Liver (tissue), 9 donors: ENCODE data around the gene TDO2. TPM values are rescaled to one million over a fixed set of nuclear protein-coding genes. Genes with fewer than 3 reads are reported as not detected.
A peak's percentile ranks its signal among the peaks of the same experiment; 100 is the strongest.

Experiments used
- DNase-seq: peaks from one replicate; pipeline ENCODE4 v3.0.0-alpha.2; 2017; ENCODE audit warnings: low spot score
- H3K27ac ChIP-seq, 2 donors: one replicate each; pipeline ENCODE4 v1.7.0; 2013; ENCODE audit warnings: inconsistent platforms in 2 of 2, low read length in 2 of 2, control low read depth in 1 of 2, low read depth in 1 of 2, mild to moderate bottlenecking in 1 of 2
- H3K27me3 ChIP-seq, 4 donors: one replicate each; pipeline versions ENCODE4 v1.6.1 to v1.7.0; 2013; ENCODE audit warnings: low read length in 3 of 4, inconsistent platforms in 1 of 4, mild to moderate bottlenecking in 1 of 4, moderate library complexity in 1 of 4; ENCODE audit not compliant: control insufficient read depth in 4 of 4, insufficient read depth in 4 of 4
- H3K36me3 ChIP-seq, 4 donors: one replicate each; pipeline versions ENCODE4 v1.6.1 to v1.7.0; 2013; ENCODE audit warnings: low read length in 3 of 4, mild to moderate bottlenecking in 3 of 4, low read depth in 1 of 4, moderate library complexity in 1 of 4; ENCODE audit not compliant: control insufficient read depth in 4 of 4, insufficient read depth in 3 of 4
- H3K4me1 ChIP-seq, 4 donors: one replicate each; pipeline versions ENCODE4 v1.6.1 to v1.7.0; 2013; ENCODE audit warnings: low read length in 3 of 4, mild to moderate bottlenecking in 3 of 4, moderate library complexity in 1 of 4; ENCODE audit not compliant: control insufficient read depth in 4 of 4, insufficient read depth in 4 of 4
- H3K4me3 ChIP-seq, 3 donors: one replicate each; pipeline versions ENCODE4 v1.6.1 to v1.7.0; 2013; ENCODE audit warnings: low read length in 3 of 3, control low read depth in 1 of 3, low read depth in 1 of 3, mild to moderate bottlenecking in 1 of 3
- H3K9ac ChIP-seq, 2 donors: one replicate each; pipeline ENCODE4 v1.7.0; 2013; ENCODE audit warnings: low read length in 2 of 2, mild to moderate bottlenecking in 2 of 2, moderate library complexity in 2 of 2, control low read depth in 1 of 2, low read depth in 1 of 2
- H3K9me3 ChIP-seq, 4 donors: one replicate each; pipeline versions ENCODE4 v1.6.1 to v1.7.0; 2013; ENCODE audit warnings: low read length in 3 of 4; ENCODE audit not compliant: control insufficient read depth in 4 of 4
- ATF3 ChIP-seq: IDR thresholded peaks from 2 replicates; pipeline ENCODE4 v1.6.1; 2016; ENCODE audit warnings: antibody characterized with exemption
- CTCF ChIP-seq: fragments of 150-350 bp; IDR thresholded peaks from 2 replicates; pipeline ENCODE4 v1.5.1; 2017; ENCODE audit warnings: improper control_type of control experiment, low read depth, low read length; ENCODE audit not compliant: missing input control
- EGR1 ChIP-seq, 2 donors: IDR thresholded peaks; 2 replicates each; pipeline ENCODE4 v1.6.1; 2016 to 2018; ENCODE audit warnings: antibody characterized with exemption in 2 of 2, low read depth in 2 of 2
- FOXA1 ChIP-seq: IDR thresholded peaks from 2 replicates; pipeline ENCODE4 v1.6.1; 2016; ENCODE audit warnings: antibody characterized with exemption
- FOXA2 ChIP-seq: IDR thresholded peaks from 2 replicates; pipeline ENCODE4 v1.6.1; 2016; ENCODE audit warnings: antibody characterized with exemption
- GABPA ChIP-seq, 2 donors: IDR thresholded peaks in 1 of 2; conservative IDR thresholded peaks in 1 of 2; 2 replicates each; pipeline ENCODE4 v1.6.1; 2016; ENCODE audit warnings: antibody characterized with exemption in 2 of 2, mild to moderate bottlenecking in 1 of 2, moderate library complexity in 1 of 2
- HNF4A ChIP-seq, 2 donors: conservative IDR thresholded peaks; 2 replicates each; pipeline ENCODE4 v1.6.1; 2016; ENCODE audit warnings: antibody characterized with exemption in 2 of 2, mild to moderate bottlenecking in 2 of 2
- HNF4G ChIP-seq: IDR thresholded peaks from 2 replicates; pipeline ENCODE4 v1.6.1; 2016; ENCODE audit warnings: antibody characterized with exemption
- JUND ChIP-seq, 2 donors: IDR thresholded peaks; 2 replicates each; pipeline ENCODE4 v1.6.1; 2016; ENCODE audit warnings: antibody characterized with exemption in 2 of 2
- MAX ChIP-seq: IDR thresholded peaks from 2 replicates; pipeline ENCODE4 v1.6.1; 2016; ENCODE audit warnings: antibody characterized with exemption
- NR2F2 ChIP-seq: IDR thresholded peaks from 2 replicates; pipeline ENCODE4 v1.6.1; 2016; ENCODE audit warnings: antibody characterized with exemption
- RAD21 ChIP-seq, 2 donors: IDR thresholded peaks; 2 replicates each; pipeline ENCODE4 v1.6.1; 2016; ENCODE audit warnings: antibody characterized with exemption in 2 of 2, mild to moderate bottlenecking in 2 of 2
- RXRA ChIP-seq, 2 donors: IDR thresholded peaks; 2 replicates each; pipeline ENCODE4 v1.6.1; 2017 to 2018; ENCODE audit warnings: antibody characterized with exemption in 2 of 2, mild to moderate bottlenecking in 1 of 2
- SP1 ChIP-seq: IDR thresholded peaks from 2 replicates; pipeline ENCODE4 v1.6.1; 2018; ENCODE audit warnings: antibody characterized with exemption, mild to moderate bottlenecking
- TAF1 ChIP-seq: conservative IDR thresholded peaks from 2 replicates; pipeline ENCODE4 v1.6.1; 2016; ENCODE audit warnings: antibody characterized with exemption, mild to moderate bottlenecking
- YY1 ChIP-seq: IDR thresholded peaks from 2 replicates; pipeline ENCODE4 v1.6.1; 2016; ENCODE audit warnings: antibody characterized with exemption, mild to moderate bottlenecking
- WGBS: extraction: QIAGEN DNeasy Blood & Tissue Kit; methylation state at CpG from one replicate; pipeline ENCODE4 v1.1.7; 2013; 5-methylcytosine and 5-hydroxymethylcytosine counted together
- polyA plus RNA-seq, 2 donors: library from polyadenylated mRNA; stranded (reverse) in 1 of 2; unstranded in 1 of 2; fragments of 200-250 nt in 1 of 2; fragments of >200 nt in 1 of 2; fragmentation: Nextera tagmentation in 1 of 2; extraction: Ambion mirVana in 1 of 2; gene quantifications; one replicate each; pipeline versions ENCODE4 v1.2.1 to v1.2.3, GENCODE V29; 2013 to 2015
- total RNA-seq, 2 donors: library from RNA; depleted of rRNA; stranded (reverse); fragments of >200 nt; gene quantifications; one replicate each; pipeline ENCODE4 v1.2.3, GENCODE V29; 2014
- TF ChIP-seq, protein P1 (sequence below): IDR thresholded peaks from 2 replicates; pipeline ENCODE4 v1.6.1; 2016; ENCODE audit warnings: antibody characterized with exemption
- TF ChIP-seq, protein P2 (sequence below): IDR thresholded peaks from 2 replicates; pipeline ENCODE4 v1.6.1; 2016; ENCODE audit warnings: antibody characterized with exemption, mild to moderate bottlenecking
- donor health status: healthy.
- donor health status: healthy.
- donor health status: healthy.
- donor health status: healthy.
- donor health status: healthy.

The TDO2 gene
- total and polyA plus RNA-seq, 4 donors = 163 to 1,057 (median 533) TPM

DNA sequence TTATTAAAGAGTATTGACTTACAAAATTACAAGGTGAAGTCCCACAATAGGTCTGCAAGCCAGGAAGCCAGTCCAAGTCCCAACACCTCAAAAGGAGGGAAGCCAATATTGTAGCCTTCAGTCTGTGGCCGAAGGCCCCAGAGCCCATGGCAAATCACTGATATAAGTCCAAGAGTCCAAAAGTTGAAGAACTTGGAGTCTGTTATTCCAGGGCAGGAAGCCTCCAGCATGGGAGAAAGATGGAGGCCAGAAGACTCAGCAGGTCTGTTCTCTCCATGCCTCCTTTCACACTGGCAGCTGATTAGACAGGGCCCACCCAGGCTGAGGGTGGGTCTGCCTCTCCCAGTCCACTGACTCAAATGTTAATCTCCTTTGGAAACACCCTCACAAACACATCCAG is 18.1 kb downstream of the TDO2 start:
- no peaks in the 10 kb centered on the region for H3K9me3 ChIP-seq
- no peaks in the 10 kb centered on the region for H3K27me3 ChIP-seq
- H3K9ac ChIP-seq = no peak overlapping the region
- no peak overlapping the region for H3K27ac ChIP-seq
- H3K36me3 ChIP-seq = peaks cover 5 to 38% (median 34%) of the 10 kb centered on the region in 4 donors
- 42% methylated on average over 1 of the region's 1 CpG for WGBS
- peaks cover 1 to 29% (median 20%) of the 10 kb centered on the region in 4 donors for H3K4me1 ChIP-seq
- TF ChIP-seq RXRA (IDR thresholded peaks at IDR 0.05) = peak in 1 of 2 donors; percentile 25
- TF ChIP-seq HNF4A (conservative IDR thresholded peaks at IDR 0.05) = peak; percentile 37 to 72
- TF ChIP-seq FOXA1 = no peak
- no peak overlapping the region for H3K4me3 ChIP-seq
- DNase-seq = no peak

GRCh38 chr4:155924637-155925036 is 21.1 kb downstream of the TDO2 start:
- peaks cover 0 to 23% (median 18%) of the 10 kb centered on the region in 4 donors for H3K36me3 ChIP-seq
- DNase-seq = no peak
- peak overlapping the region in 1 of 3 donors; percentile 6 for H3K4me3 ChIP-seq
- no peak overlapping the region for H3K9ac ChIP-seq
- no peaks in the 10 kb centered on the region for H3K27me3 ChIP-seq
- no peaks in the 10 kb centered on the region for H3K9me3 ChIP-seq
- peak overlapping the region; percentile 28 to 60 for H3K27ac ChIP-seq
- TF ChIP-seq ATF3 (peak; percentile 98), SP1 (peak; percentile 96), CTCF (no peak), NR2F2 (peak; percentile 62), GABPA (IDR thresholded peaks at IDR 0.05 in 1 of 2, conservative IDR thresholded peaks at IDR 0.05 in 1 of 2) (peak in 1 of 2 donors; percentile 46), HNF4A (conservative IDR thresholded peaks at IDR 0.05) (peak; percentile 90 to 92), FOXA1 (peak; percentile 85), RAD21 (IDR thresholded peaks at IDR 0.05) (peak; percentile 57 to 72), TAF1 (no peak), JUND (IDR thresholded peaks at IDR 0.05) (peak; percentile 85 to 92), RXRA (IDR thresholded peaks at IDR 0.05) (peak; percentile 94 to 95), HNF4G (peak; percentile 62), EGR1 (IDR thresholded peaks at IDR 0.05; ENCODE audit: low read depth in 2 of 2) (peak in 1 of 2 donors; percentile 51), MAX (peak; percentile 91), FOXA2 (peak; percentile 69), YY1 (peak; percentile 85)
- TF ChIP-seq, protein P1, sequence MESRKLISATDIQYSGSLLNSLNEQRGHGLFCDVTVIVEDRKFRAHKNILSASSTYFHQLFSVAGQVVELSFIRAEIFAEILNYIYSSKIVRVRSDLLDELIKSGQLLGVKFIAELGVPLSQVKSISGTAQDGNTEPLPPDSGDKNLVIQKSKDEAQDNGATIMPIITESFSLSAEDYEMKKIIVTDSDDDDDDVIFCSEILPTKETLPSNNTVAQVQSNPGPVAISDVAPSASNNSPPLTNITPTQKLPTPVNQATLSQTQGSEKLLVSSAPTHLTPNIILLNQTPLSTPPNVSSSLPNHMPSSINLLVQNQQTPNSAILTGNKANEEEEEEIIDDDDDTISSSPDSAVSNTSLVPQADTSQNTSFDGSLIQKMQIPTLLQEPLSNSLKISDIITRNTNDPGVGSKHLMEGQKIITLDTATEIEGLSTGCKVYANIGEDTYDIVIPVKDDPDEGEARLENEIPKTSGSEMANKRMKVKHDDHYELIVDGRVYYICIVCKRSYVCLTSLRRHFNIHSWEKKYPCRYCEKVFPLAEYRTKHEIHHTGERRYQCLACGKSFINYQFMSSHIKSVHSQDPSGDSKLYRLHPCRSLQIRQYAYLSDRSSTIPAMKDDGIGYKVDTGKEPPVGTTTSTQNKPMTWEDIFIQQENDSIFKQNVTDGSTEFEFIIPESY = peak; percentile 88
- TF ChIP-seq, protein P2, sequence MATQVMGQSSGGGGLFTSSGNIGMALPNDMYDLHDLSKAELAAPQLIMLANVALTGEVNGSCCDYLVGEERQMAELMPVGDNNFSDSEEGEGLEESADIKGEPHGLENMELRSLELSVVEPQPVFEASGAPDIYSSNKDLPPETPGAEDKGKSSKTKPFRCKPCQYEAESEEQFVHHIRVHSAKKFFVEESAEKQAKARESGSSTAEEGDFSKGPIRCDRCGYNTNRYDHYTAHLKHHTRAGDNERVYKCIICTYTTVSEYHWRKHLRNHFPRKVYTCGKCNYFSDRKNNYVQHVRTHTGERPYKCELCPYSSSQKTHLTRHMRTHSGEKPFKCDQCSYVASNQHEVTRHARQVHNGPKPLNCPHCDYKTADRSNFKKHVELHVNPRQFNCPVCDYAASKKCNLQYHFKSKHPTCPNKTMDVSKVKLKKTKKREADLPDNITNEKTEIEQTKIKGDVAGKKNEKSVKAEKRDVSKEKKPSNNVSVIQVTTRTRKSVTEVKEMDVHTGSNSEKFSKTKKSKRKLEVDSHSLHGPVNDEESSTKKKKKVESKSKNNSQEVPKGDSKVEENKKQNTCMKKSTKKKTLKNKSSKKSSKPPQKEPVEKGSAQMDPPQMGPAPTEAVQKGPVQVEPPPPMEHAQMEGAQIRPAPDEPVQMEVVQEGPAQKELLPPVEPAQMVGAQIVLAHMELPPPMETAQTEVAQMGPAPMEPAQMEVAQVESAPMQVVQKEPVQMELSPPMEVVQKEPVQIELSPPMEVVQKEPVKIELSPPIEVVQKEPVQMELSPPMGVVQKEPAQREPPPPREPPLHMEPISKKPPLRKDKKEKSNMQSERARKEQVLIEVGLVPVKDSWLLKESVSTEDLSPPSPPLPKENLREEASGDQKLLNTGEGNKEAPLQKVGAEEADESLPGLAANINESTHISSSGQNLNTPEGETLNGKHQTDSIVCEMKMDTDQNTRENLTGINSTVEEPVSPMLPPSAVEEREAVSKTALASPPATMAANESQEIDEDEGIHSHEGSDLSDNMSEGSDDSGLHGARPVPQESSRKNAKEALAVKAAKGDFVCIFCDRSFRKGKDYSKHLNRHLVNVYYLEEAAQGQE = peak; percentile 83
- 26% methylated on average over 3 of the region's 3 CpGs for WGBS
- H3K4me1 ChIP-seq = peaks cover 1 to 29% (median 20%) of the 10 kb centered on the region in 4 donors
